GM23248 (cell line): ENCODE measurements around the gene TAPT1. TPM values are rescaled to one million over a fixed set of nuclear protein-coding genes. Genes with fewer than 3 reads are reported as not detected.

ENCODE experiments used
- DNase-seq: peaks from one replicate; pipeline ENCODE4 v3.0.0-alpha.2; 2015
- H2AFZ ChIP-seq: fragments of 200-600 bp; sonication (generic); 2 replicates; pipeline ENCODE4 v1.6.1; 2016; ENCODE audit warnings: antibody characterized with exemption
- H3F3A ChIP-seq: fragments of 200-600 bp; sonication (generic); 2 replicates; pipeline ENCODE4 v1.6.1; 2016; ENCODE audit warnings: mild to moderate bottlenecking, antibody characterized with exemption, mixed run types; ENCODE audit not compliant: insufficient read depth
- H3K27ac ChIP-seq: fragments of 200-600 bp; sonication (generic); 2 replicates; pipeline ENCODE4 v1.5.1; 2016; ENCODE audit warnings: mild to moderate bottlenecking
- H3K27me3 ChIP-seq: fragments of 200-600 bp; sonication (generic); replicated peaks from 2 replicates; pipeline ENCODE4 v1.6.1; 2016; ENCODE audit warnings: mild to moderate bottlenecking; ENCODE audit not compliant: insufficient read depth
- H3K36me3 ChIP-seq: fragments of 200-600 bp; sonication (generic); 2 replicates; pipeline ENCODE4 v1.6.1; 2016; ENCODE audit warnings: low read depth, mild to moderate bottlenecking
- H3K4me1 ChIP-seq: fragments of 200-600 bp; sonication (generic); 2 replicates; pipeline ENCODE4 v1.6.1; 2016; ENCODE audit warnings: mild to moderate bottlenecking; ENCODE audit not compliant: insufficient read depth
- H3K4me2 ChIP-seq: fragments of 200-600 bp; sonication (generic); one replicate; pipeline ENCODE4 v1.6.1; 2016; ENCODE audit warnings: mild to moderate bottlenecking; ENCODE audit not compliant: unreplicated experiment
- H3K4me3 ChIP-seq: fragments of 200-600 bp; sonication (generic); 2 replicates; pipeline ENCODE4 v1.5.1; 2016; ENCODE audit warnings: mild to moderate bottlenecking
- H3K79me2 ChIP-seq: fragments of 200-600 bp; sonication (generic); 2 replicates; pipeline ENCODE4 v1.6.1; 2016; ENCODE audit warnings: mild to moderate bottlenecking; ENCODE audit not compliant: insufficient read depth
- H3K9ac ChIP-seq: fragments of 200-600 bp; sonication (generic); 2 replicates; pipeline ENCODE4 v1.6.1; 2016; ENCODE audit warnings: mild to moderate bottlenecking
- H3K9me2 ChIP-seq: fragments of 200-600 bp; sonication (generic); 2 replicates; pipeline ENCODE4 v1.6.1; 2016; ENCODE audit warnings: mixed run types, mild to moderate bottlenecking, moderate library complexity; ENCODE audit not compliant: insufficient read depth
- H3K9me3 ChIP-seq: fragments of 200-600 bp; sonication (generic); one replicate; pipeline ENCODE4 v1.6.1; 2017; ENCODE audit warnings: low read depth
- H4K20me1 ChIP-seq: fragments of 200-600 bp; sonication (generic); 2 replicates; pipeline ENCODE4 v1.6.0; 2016; ENCODE audit not compliant: insufficient read depth
- EZH2 ChIP-seq: fragments of 200-600 bp; sonication (generic); IDR thresholded peaks from 2 replicates; pipeline ENCODE4 v1.6.1; 2018; ENCODE audit warnings: antibody characterized with exemption, mild to moderate bottlenecking; ENCODE audit not compliant: insufficient read depth, poor library complexity, severe bottlenecking
- EZH2phosphoT487 ChIP-seq: fragments of 200-600 bp; sonication (generic); IDR thresholded peaks from 2 replicates; pipeline ENCODE4 v1.6.1; 2018; ENCODE audit warnings: antibody characterized with exemption, moderate library complexity, mild to moderate bottlenecking, low read depth; ENCODE audit not compliant: insufficient read depth
- WGBS, 2 experiments: methylation state at CpG; one replicate each; pipeline ENCODE4 v1.1.6; 2015 to 2017; ENCODE audit warnings: low lambda C conversion rate in 2 of 2, low coverage in 1 of 2; ENCODE audit errors: missing lambda C conversion rate in 2 of 2; 5-methylcytosine and 5-hydroxymethylcytosine counted together
- in situ Hi-C: fragments of 300-500 bp; cut with MboI; formaldehyde crosslinking; loops from 2 replicates; pipeline ENCODE4 v1.15.0; 2020
- polyA plus RNA-seq: library from polyadenylated mRNA; unstranded; fragments of >200 nt; fragmentation: Nextera tagmentation; extraction: Ambion mirVana; gene quantifications from 2 replicates; pipeline ENCODE4 v1.2.1, GENCODE V29; 2016
- total RNA-seq: library from RNA; depleted of rRNA; stranded (reverse); fragments of >200 nt; shearing (Covaris generic); gene quantifications from 2 replicates; pipeline ENCODE4 v1.2.3, GENCODE V29; 2014

Gene TAPT1
- total and polyA plus RNA-seq, 2 experiments from 2014 or later: 7.8 to 13.2 TPM

DNA sequence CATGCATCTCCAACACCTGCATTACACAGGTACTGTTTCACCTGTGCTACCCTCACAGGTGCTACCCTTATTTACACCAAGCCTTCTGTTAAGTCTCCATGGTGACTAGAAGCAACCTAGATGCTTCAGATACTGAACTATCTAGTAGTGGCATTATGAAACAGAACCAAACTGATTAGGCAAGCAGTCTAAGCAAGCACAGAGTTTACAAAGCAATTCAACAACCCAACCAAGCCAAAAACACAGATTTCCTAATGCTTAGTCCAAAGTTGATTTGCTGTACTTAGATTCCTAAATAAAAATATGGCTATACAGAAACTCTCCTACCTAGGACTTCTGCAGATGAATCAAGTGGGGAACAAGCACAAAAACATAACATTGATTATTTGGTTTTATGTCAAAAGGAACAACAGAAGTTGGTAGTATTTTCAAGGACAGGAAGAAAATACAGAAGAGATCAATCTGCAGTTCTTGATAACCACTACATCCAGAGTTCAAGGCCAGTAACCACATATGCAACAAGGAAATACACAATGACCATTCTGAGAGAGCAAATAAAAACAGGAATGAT, 3.2 kb downstream of the TAPT1 start:
- Histone ChIP-seq H2AFZ (no peak overlapping the region), H3F3A (peaks cover 9% of the 10 kb centered on the region; the same call in 1 of the 2 replicates), H3K79me2 (peaks cover 77% of the 10 kb centered on the region), H3K9me2 (no peaks in the 10 kb centered on the region), H3K36me3 (peaks cover 4% of the 10 kb centered on the region; the same call in 1 of the 2 replicates), H3K27me3 (no peaks in the 10 kb centered on the region), H3K9me3 (no peaks in the 10 kb centered on the region), H3K4me1 (0 out of 2 replicates have a peak, but pooled peaks cover 12% of the 10 kb centered on the region), H3K4me2 (no peak overlapping the region), H4K20me1 (no peaks in the 10 kb centered on the region), H3K4me3 (no peak overlapping the region), H3K9ac (no peak overlapping the region), H3K27ac (no peak overlapping the region)
- in situ Hi-C loops: no loop called here
- DNase-seq: no peak
- no peak for TF ChIP-seq EZH2
- no peak for TF ChIP-seq EZH2phosphoT487

DNA sequence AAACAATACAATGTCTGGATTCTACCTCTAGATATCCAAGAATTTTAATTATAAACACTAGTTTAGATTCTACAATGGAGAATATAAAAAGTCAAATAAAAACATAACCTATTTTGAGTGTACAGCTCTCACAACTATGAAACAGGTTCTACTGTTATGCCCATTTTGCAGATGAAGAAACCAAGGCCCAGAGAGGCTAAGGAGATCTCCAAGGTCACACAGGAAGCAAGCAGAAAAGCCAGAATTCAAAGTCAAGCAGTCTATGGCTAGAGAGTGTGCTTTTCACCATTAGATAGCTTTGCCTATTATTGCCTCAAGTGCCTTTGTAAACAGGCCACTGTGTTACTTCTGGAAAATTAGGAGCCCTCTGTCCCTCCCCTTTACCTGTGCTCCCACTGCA, 7.3 kb downstream of the TAPT1 start:
- no peak overlapping the region for H3K9ac ChIP-seq
- H3K36me3 ChIP-seq: peaks cover 4% of the 10 kb centered on the region; the same call in 1 of the 2 replicates
- no peak overlapping the region for H2AFZ ChIP-seq
- no peaks in the 10 kb centered on the region for H4K20me1 ChIP-seq
- H3K4me2 ChIP-seq: no peak overlapping the region
- H3K79me2 ChIP-seq: peaks cover 83% of the 10 kb centered on the region
- H3K4me3 ChIP-seq: no peak overlapping the region
- in situ Hi-C loops: no loop called here
- no peaks in the 10 kb centered on the region for H3F3A ChIP-seq
- TF ChIP-seq EZH2: no peak
- no peak for TF ChIP-seq EZH2phosphoT487
- no peak for DNase-seq
- H3K9me3 ChIP-seq: no peaks in the 10 kb centered on the region
- H3K9me2 ChIP-seq: no peaks in the 10 kb centered on the region
- H3K4me1 ChIP-seq: no peaks in the 10 kb centered on the region
- no peak overlapping the region for H3K27ac ChIP-seq
- no peaks in the 10 kb centered on the region for H3K27me3 ChIP-seq

DNA sequence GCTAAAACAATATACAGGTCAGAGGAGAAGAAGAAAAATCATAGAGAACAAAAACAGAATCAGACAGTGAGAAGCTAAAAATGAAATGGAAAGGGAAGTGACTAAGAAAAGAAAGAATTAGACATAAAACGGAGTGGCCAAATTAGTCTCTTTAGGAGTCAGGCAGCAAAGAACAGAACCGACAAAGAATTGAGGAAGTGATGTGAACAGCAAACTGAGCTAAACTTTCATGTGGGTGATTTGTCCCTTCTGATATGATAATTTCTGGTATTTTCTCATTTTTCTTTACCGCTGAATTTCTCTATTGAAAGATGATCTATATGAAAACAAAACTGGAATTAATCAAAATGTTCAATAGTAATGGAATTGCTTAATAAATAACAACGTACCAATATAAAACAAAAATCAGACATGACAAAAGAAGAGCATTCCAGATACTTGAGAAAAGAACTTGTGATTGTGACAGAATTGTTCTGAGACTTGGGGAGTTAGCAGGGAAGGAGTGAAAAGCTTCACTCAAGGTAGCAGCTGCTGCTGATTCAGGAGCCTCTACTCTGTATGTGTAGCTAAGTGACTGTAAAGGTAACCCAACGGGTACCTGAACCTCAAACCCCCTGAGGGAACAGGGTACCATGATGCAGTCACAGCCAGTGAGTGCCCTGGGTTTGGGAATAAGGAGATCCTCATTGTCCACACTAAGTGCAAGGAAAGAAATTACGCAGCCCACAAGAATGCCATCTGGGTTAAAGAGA, 8.8 kb downstream of the TAPT1 start:
- H4K20me1 ChIP-seq: no peaks in the 10 kb centered on the region
- H3K9ac ChIP-seq: no peak overlapping the region
- H3K4me1 ChIP-seq: no peaks in the 10 kb centered on the region
- TF ChIP-seq EZH2phosphoT487 (no peak), EZH2 (no peak)
- no peaks in the 10 kb centered on the region for H3K9me3 ChIP-seq
- H2AFZ ChIP-seq: no peak overlapping the region
- H3K4me3 ChIP-seq: no peak overlapping the region
- H3K79me2 ChIP-seq: peaks cover 73% of the 10 kb centered on the region
- no peak for DNase-seq
- no peaks in the 10 kb centered on the region for H3K9me2 ChIP-seq
- 76 to 89% methylated on average over 6 of the region's 6 CpGs for WGBS, 2 experiments
- peaks cover 4% of the 10 kb centered on the region; the same call in 1 of the 2 replicates for H3K36me3 ChIP-seq
- H3K4me2 ChIP-seq: no peak overlapping the region
- in situ Hi-C loops: no loop called here
- H3F3A ChIP-seq: no peaks in the 10 kb centered on the region
- H3K27ac ChIP-seq: no peak overlapping the region
- no peaks in the 10 kb centered on the region for H3K27me3 ChIP-seq

DNA sequence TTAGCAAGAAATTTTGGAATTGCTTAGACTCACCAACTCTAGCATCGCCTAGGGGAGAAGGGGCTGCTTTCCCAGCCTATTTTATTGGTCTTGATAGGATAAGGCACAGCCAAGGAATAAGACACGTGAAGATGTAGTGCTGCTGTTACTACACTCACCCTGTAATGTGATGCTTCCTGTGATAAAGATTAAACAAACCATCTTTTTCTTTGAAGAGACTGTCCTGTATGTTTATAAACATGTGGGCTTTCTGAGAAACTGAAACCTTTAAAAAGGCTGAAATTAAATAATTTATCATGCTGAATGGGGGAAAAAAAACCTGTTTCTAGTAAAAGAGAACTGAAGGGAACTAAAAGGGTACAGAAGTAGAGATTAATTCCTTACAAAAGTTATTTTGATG, 13.2 kb downstream of the TAPT1 start:
- no peaks in the 10 kb centered on the region for H3K9me2 ChIP-seq
- no peak for DNase-seq
- in situ Hi-C loops: no loop called here
- H4K20me1 ChIP-seq: no peaks in the 10 kb centered on the region
- H3K36me3 ChIP-seq: no peaks in the 10 kb centered on the region
- H3K27ac ChIP-seq: no peak overlapping the region
- peaks cover 45% of the 10 kb centered on the region for H3K79me2 ChIP-seq
- H3K4me2 ChIP-seq: no peak overlapping the region
- H3K27me3 ChIP-seq: no peaks in the 10 kb centered on the region
- no peaks in the 10 kb centered on the region for H3K4me1 ChIP-seq
- no peaks in the 10 kb centered on the region for H3K9me3 ChIP-seq
- no peak overlapping the region for H3K9ac ChIP-seq
- TF ChIP-seq EZH2 (no peak), EZH2phosphoT487 (no peak)
- 89 to 96% methylated on average over 2 of the region's 2 CpGs for WGBS, 2 experiments
- no peaks in the 10 kb centered on the region for H3F3A ChIP-seq
- no peak overlapping the region for H2AFZ ChIP-seq
- no peak overlapping the region for H3K4me3 ChIP-seq
